ENCODE measurements around the gene COL26A1. TPM values are rescaled to one million over a fixed set of nuclear protein-coding genes. Genes with fewer than 3 reads are reported as not detected.
"Not testable (repeated sequence)": the region's sequence is repeated elsewhere in the genome, so short reads cannot be mapped to it uniquely, and the experiment has no call there.

COL26A1 gene
- total RNA-seq, 1 donor from 2014 or later, result 128 TPM

DNA sequence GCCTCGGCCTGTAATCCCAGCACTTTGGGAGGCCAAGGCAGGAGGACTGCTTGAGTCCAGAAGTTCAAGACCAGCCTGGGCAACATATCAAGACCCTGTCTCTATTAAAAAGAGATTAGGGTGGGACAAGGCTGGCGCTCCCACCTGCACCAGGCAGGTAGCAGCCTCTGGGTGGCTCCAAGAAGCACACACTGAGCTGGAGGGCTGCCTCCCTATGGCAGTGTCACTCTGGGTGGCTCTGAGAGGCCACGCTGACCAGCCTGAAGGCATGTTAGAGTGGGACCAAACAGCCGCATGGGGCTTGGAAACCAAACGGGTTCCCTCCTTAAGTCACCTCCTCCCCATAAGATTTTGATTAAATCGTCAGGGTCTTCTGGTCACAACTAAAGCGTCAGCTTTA, 19.8 kb upstream of the COL26A1 start:
- Mint-ChIP-seq H3K27me3 (ENCODE audit: unreplicated experiment) (no peaks in the 10 kb centered on the region), H3K4me1 (ENCODE audit: unreplicated experiment) (no peaks in the 10 kb centered on the region), H3K9me3 (ENCODE audit: unreplicated experiment) (no peaks in the 10 kb centered on the region), H3K27ac (ENCODE audit: unreplicated experiment) (no peak overlapping the region), H3K4me3 (ENCODE audit: unreplicated experiment) (no peak overlapping the region), H3K36me3 (ENCODE audit: unreplicated experiment) (no peaks in the 10 kb centered on the region)
- DNase-seq (ENCODE audit: extremely low spot score, unreplicated experiment), result no peak
- TF ChIP-seq CTCF (IDR thresholded peaks at IDR 0.05), result no peak

- no peak for TF ChIP-seq CTCF (IDR thresholded peaks at IDR 0.05)
- no peaks in the 10 kb centered on the region for H3K36me3 Mint-ChIP-seq (ENCODE audit: unreplicated experiment)
- peaks cover 2% of the 10 kb centered on the region for H3K4me1 Mint-ChIP-seq (ENCODE audit: unreplicated experiment)
- no peaks in the 10 kb centered on the region for H3K27me3 Mint-ChIP-seq (ENCODE audit: unreplicated experiment)
- no peak overlapping the region for H3K4me3 Mint-ChIP-seq (ENCODE audit: unreplicated experiment)
- no peak overlapping the region for H3K27ac Mint-ChIP-seq (ENCODE audit: unreplicated experiment)
- H3K9me3 Mint-ChIP-seq (ENCODE audit: unreplicated experiment), result no peaks in the 10 kb centered on the region
- no peak for DNase-seq (ENCODE audit: extremely low spot score, unreplicated experiment)
These were observed 15.2 kb upstream of the COL26A1 start for GRCh38 chr7:101347477-101347876.

GRCh38 chr7:101348456-101349067, 14.1 kb upstream of the COL26A1 start:
- H3K4me3 Mint-ChIP-seq (ENCODE audit: unreplicated experiment); H3K9me3 Mint-ChIP-seq (ENCODE audit: unreplicated experiment); H3K27me3 Mint-ChIP-seq (ENCODE audit: unreplicated experiment); H3K4me1 Mint-ChIP-seq (ENCODE audit: unreplicated experiment); H3K36me3 Mint-ChIP-seq (ENCODE audit: unreplicated experiment); H3K27ac Mint-ChIP-seq (ENCODE audit: unreplicated experiment); DNase-seq (ENCODE audit: extremely low spot score, unreplicated experiment): not testable (repeated sequence)

GRCh38 chr7:101349300-101349699, 13.4 kb upstream of the COL26A1 start:
- not testable (repeated sequence) for H3K36me3 Mint-ChIP-seq (ENCODE audit: unreplicated experiment); H3K27me3 Mint-ChIP-seq (ENCODE audit: unreplicated experiment); DNase-seq (ENCODE audit: extremely low spot score, unreplicated experiment); H3K4me3 Mint-ChIP-seq (ENCODE audit: unreplicated experiment); H3K9me3 Mint-ChIP-seq (ENCODE audit: unreplicated experiment); H3K4me1 Mint-ChIP-seq (ENCODE audit: unreplicated experiment); H3K27ac Mint-ChIP-seq (ENCODE audit: unreplicated experiment)

DNA sequence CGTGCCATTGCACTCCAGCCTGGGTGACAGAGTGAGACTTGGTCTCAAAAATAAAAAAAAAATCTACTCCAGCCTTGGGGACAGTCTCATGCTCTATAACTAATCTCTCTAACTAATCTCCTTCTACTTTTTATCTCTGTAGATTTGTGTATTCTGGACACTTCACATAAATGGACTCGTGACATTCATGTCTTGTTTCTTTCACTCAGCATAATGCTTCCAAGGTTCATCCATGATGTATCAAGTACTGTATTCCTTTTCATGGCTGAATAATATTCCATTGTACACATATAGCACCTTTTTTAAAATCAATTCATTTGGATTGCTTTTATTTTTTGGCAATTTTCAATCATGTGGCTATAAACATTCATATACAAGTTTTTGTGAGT, 9.8 kb upstream of the COL26A1 start:
- no peak for TF ChIP-seq CTCF (IDR thresholded peaks at IDR 0.05)

DNA sequence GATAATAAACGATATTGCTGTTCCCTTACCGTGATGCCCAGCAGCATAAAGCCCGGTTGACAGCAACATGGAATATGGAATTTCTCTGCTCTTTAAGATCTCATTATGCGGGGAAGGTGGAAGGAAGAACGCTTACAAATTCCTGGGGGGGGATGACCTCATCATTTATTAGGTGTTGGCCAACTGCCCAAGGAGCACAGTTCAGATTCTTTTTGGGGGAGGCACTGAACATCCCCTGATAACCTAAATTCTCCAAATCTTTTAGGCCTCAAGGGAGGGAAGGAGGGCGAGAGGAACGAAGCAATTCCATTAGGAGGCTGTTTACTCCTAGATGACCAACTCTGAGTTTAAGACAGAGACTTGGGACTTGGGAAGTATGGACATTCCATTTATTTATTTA, 5.2 kb upstream of the COL26A1 start:
- Mint-ChIP-seq H3K27me3 (ENCODE audit: unreplicated experiment) (no peaks in the 10 kb centered on the region), H3K27ac (ENCODE audit: unreplicated experiment) (no peak overlapping the region), H3K4me1 (ENCODE audit: unreplicated experiment) (peaks cover 10% of the 10 kb centered on the region), H3K4me3 (ENCODE audit: unreplicated experiment) (no peak overlapping the region), H3K9me3 (ENCODE audit: unreplicated experiment) (no peaks in the 10 kb centered on the region), H3K36me3 (ENCODE audit: unreplicated experiment) (no peaks in the 10 kb centered on the region)
- no peak for DNase-seq (ENCODE audit: extremely low spot score, unreplicated experiment)
- TF ChIP-seq CTCF (IDR thresholded peaks at IDR 0.05), result no peak

More for the DNA sequence above, 9.8 kb upstream of the COL26A1 start:
- Mint-ChIP-seq H3K36me3 (ENCODE audit: unreplicated experiment) (no peaks in the 10 kb centered on the region), H3K27ac (ENCODE audit: unreplicated experiment) (no peak overlapping the region), H3K9me3 (ENCODE audit: unreplicated experiment) (no peaks in the 10 kb centered on the region), H3K4me1 (ENCODE audit: unreplicated experiment) (peaks cover 6% of the 10 kb centered on the region), H3K4me3 (ENCODE audit: unreplicated experiment) (no peak overlapping the region), H3K27me3 (ENCODE audit: unreplicated experiment) (no peaks in the 10 kb centered on the region)
- no peak for DNase-seq (ENCODE audit: extremely low spot score, unreplicated experiment)

Measured in osteocyte (in vitro differentiated cells).